ENCODE results near the gene CRAT.
"Not testable (repeated sequence)": the region's sequence is repeated elsewhere in the genome, so short reads cannot be mapped to it uniquely, and the experiment has no call there.

Gene CRAT

DNA sequence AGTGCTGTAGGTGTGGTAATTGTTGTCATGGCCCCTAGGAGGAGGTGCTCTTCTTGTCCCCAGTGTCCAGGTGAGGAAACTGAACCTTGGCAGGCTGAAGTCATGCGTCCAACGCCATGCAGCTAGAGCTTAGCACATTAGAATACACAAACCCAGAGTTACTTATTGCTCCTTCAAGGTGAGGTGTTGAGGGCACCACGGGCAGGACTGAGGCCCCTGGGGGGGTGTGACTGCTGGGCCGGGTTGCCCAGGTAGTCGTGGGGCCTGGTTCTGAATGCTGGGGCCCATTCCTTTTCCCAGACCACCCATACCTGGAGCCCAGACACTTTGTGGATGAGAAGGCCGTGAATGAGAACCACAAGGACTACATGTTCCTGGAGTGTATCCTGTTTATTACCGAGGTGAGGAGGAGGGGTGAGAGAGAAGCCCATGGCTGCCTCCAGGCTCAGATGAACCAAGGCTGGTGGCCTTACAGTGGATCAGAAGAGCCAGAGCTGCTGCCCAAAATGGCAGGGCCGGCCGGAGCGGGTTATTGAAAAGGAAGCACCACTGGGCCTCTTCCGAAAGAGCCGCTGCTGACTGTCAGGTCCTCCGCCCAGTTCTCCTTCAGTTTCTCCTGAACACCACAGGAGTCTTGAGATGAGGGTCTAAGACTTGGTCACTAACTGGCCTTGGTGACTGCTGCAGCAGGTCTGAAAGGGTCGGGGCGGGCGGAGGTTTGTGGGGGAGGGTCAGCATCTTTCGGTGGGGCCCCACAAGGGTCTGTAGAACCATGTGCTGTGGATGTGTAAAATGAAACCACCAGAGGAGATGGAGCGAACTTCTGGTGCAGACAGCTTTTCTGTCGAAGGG lies 26.9 kb upstream of the CRAT start:
- Histone ChIP-seq H3K4me1 (ENCODE audit: control insufficient read depth, insufficient read depth, low read length, unreplicated experiment) (peaks cover 44% of the 10 kb centered on the region), H3K4me3 (ENCODE audit: low read depth, low read length) (no peak overlapping the region), H3K36me3 (ENCODE audit: insufficient read depth, low read length) (peaks cover 3% of the 10 kb centered on the region; the same call in 1 of the 2 replicates), H3K79me2 (ENCODE audit: control insufficient read depth, insufficient read depth, low read length, unreplicated experiment) (peaks cover 9% of the 10 kb centered on the region), H3K27me3 (ENCODE audit: insufficient read depth, low read length) (no peaks in the 10 kb centered on the region), H3K27ac (ENCODE audit: low read depth, low read length) (peak overlapping the region; percentile 100), H2AFZ (ENCODE audit: low read length, unreplicated experiment) (no peak overlapping the region)

DNA sequence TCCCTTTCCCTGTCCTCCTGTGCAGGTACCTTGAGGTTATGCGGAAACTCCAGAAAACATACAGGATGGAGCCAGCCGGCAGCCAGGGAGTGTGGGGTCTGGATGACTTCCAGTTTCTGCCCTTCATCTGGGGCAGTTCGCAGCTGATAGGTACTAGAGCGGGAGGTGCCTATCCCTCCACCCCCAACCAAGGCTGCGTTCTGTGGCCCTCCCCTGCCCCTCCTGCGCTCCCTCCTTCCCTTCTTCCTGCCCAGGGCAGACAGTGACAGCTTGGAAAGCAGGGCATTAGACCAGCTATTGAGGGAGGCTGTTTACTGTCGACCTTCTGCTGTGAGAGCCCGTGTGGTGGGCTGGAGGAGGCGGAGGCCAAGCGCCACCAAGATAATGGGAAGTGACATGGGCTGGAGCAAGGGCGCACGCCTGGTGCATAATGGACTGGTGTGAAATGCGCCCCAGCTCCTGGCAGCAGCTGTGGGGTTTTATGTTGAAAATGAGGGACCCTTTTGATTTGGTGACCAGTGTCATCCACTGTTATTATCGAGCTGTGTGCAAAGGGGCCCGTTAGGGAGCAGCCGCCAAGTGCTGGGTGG lies 25.9 kb upstream of the CRAT start:
- H2AFZ ChIP-seq (ENCODE audit: low read length, unreplicated experiment) = no peak overlapping the region
- H3K36me3 ChIP-seq (ENCODE audit: insufficient read depth, low read length) = peaks cover 3% of the 10 kb centered on the region; the same call in 1 of the 2 replicates
- H3K27ac ChIP-seq (ENCODE audit: low read depth, low read length) = no peak overlapping the region
- peaks cover 34% of the 10 kb centered on the region for H3K4me1 ChIP-seq (ENCODE audit: control insufficient read depth, insufficient read depth, low read length, unreplicated experiment)
- peaks cover 1% of the 10 kb centered on the region for H3K79me2 ChIP-seq (ENCODE audit: control insufficient read depth, insufficient read depth, low read length, unreplicated experiment)
- H3K27me3 ChIP-seq (ENCODE audit: insufficient read depth, low read length) = no peaks in the 10 kb centered on the region
- H3K4me3 ChIP-seq (ENCODE audit: low read depth, low read length) = no peak overlapping the region

- H3K4me1 ChIP-seq (ENCODE audit: control insufficient read depth, insufficient read depth, low read length, unreplicated experiment) = peaks cover 23% of the 10 kb centered on the region
- H3K27ac ChIP-seq (ENCODE audit: low read depth, low read length) = no peak overlapping the region
These were observed 24.9 kb upstream of the CRAT start for GRCh38 chr9:129135476-129135875.

GRCh38 chr9:129133082-129133481 lies 22.5 kb upstream of the CRAT start:
- peaks cover 2% of the 10 kb centered on the region for H3K4me1 ChIP-seq (ENCODE audit: control insufficient read depth, insufficient read depth, low read length, unreplicated experiment)
- H3K79me2 ChIP-seq (ENCODE audit: control insufficient read depth, insufficient read depth, low read length, unreplicated experiment) = no peaks in the 10 kb centered on the region
- H3K27me3 ChIP-seq (ENCODE audit: insufficient read depth, low read length) = no peaks in the 10 kb centered on the region
- H3K4me3 ChIP-seq (ENCODE audit: low read depth, low read length) = no peak overlapping the region
- no peak overlapping the region for H2AFZ ChIP-seq (ENCODE audit: low read length, unreplicated experiment)
- peaks cover 14% of the 10 kb centered on the region for H3K36me3 ChIP-seq (ENCODE audit: insufficient read depth, low read length)
- H3K27ac ChIP-seq (ENCODE audit: low read depth, low read length) = no peak overlapping the region

More at GRCh38 chr9:129135476-129135875, 24.9 kb upstream of the CRAT start:
- Histone ChIP-seq H3K36me3 (ENCODE audit: insufficient read depth, low read length) (peaks cover 8% of the 10 kb centered on the region), H3K4me3 (ENCODE audit: low read depth, low read length) (no peak overlapping the region), H3K27me3 (ENCODE audit: insufficient read depth, low read length) (no peaks in the 10 kb centered on the region), H2AFZ (ENCODE audit: low read length, unreplicated experiment) (no peak overlapping the region), H3K79me2 (ENCODE audit: control insufficient read depth, insufficient read depth, low read length, unreplicated experiment) (no peaks in the 10 kb centered on the region)

DNA sequence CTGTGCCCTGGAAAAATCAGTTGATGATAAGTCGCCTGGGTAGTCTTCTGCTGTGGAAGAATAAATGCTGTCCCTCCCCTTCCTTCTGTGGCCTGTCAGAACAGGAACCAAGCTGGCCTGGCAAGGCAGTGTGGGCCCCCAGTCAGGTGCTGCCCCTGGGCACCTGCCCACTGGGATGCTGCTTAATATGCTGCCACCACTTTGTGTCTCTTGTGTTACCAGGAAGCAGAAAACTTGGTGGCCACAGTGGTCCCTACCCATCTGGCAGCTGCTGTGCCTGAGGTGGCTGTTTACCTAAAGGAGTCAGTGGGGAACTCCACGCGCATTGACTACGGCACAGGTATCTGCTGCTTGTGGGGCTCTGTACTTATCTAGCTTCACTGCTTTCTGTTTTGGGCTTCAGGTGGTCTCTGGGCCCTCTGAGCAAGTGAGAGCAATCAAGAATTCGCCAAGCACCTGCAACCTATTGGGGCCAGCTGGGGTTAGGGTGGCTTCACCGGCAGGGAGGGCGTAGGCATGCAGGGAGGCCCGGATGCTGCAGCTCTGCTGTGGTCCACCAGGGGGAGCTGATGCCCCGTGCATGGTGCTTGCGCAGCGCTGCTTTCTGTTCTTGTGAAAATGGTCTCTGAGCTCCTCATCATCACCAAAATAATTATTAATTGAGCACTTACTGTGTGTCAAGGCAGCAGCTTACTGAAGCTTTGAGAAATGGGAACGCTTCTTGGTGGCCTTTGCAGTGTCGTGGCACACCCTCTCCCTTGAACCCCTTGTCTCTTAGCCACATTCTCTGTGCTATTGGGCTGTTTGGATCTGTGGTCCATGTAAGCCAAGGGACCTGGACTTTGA lies 20.9 kb upstream of the CRAT start:
- Histone ChIP-seq H3K4me1 (ENCODE audit: control insufficient read depth, insufficient read depth, low read length, unreplicated experiment) (peaks cover 7% of the 10 kb centered on the region), H3K79me2 (ENCODE audit: control insufficient read depth, insufficient read depth, low read length, unreplicated experiment) (no peaks in the 10 kb centered on the region), H3K36me3 (ENCODE audit: insufficient read depth, low read length) (peaks cover 17% of the 10 kb centered on the region), H3K27ac (ENCODE audit: low read depth, low read length) (no peak overlapping the region), H3K4me3 (ENCODE audit: low read depth, low read length) (no peak overlapping the region), H3K27me3 (ENCODE audit: insufficient read depth, low read length) (no peaks in the 10 kb centered on the region), H2AFZ (ENCODE audit: low read length, unreplicated experiment) (no peak overlapping the region)

GRCh38 chr9:129130791-129131190 lies 20.2 kb upstream of the CRAT start:
- Histone ChIP-seq H3K4me3 (ENCODE audit: low read depth, low read length) (no peak overlapping the region), H3K36me3 (ENCODE audit: insufficient read depth, low read length) (peaks cover 17% of the 10 kb centered on the region), H3K4me1 (ENCODE audit: control insufficient read depth, insufficient read depth, low read length, unreplicated experiment) (peaks cover 12% of the 10 kb centered on the region), H2AFZ (ENCODE audit: low read length, unreplicated experiment) (no peak overlapping the region), H3K79me2 (ENCODE audit: control insufficient read depth, insufficient read depth, low read length, unreplicated experiment) (peaks cover 2% of the 10 kb centered on the region), H3K27ac (ENCODE audit: low read depth, low read length) (no peak overlapping the region), H3K27me3 (ENCODE audit: insufficient read depth, low read length) (no peaks in the 10 kb centered on the region)

DNA sequence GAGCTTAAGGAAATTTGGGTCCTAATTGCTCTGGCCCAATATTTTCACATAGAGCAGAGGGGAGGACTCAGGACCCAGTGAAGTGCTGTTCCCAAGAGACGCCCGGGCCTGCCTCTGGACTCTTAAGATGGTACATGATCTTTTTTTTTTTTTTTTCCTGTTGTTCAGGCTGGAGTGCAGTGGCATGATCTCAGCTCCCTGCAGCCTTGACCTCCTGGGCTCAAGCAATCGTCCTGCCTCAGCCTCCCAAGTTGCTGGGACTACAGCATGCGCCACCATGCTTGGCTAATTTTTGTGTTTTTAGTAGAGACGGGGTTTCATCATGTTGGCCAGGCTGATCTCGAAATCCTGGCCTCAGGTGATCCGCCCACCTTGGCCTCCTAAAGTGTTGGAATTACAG lies 19.7 kb upstream of the CRAT start:
- not testable (repeated sequence) for H3K4me3 ChIP-seq (ENCODE audit: low read depth, low read length); H3K27ac ChIP-seq (ENCODE audit: low read depth, low read length); H2AFZ ChIP-seq (ENCODE audit: low read length, unreplicated experiment); H3K27me3 ChIP-seq (ENCODE audit: insufficient read depth, low read length); H3K79me2 ChIP-seq (ENCODE audit: control insufficient read depth, insufficient read depth, low read length, unreplicated experiment)
- Histone ChIP-seq H3K36me3 (ENCODE audit: insufficient read depth, low read length) (peaks cover 17% of the 10 kb centered on the region), H3K4me1 (ENCODE audit: control insufficient read depth, insufficient read depth, low read length, unreplicated experiment) (peaks cover 13% of the 10 kb centered on the region)

DNA sequence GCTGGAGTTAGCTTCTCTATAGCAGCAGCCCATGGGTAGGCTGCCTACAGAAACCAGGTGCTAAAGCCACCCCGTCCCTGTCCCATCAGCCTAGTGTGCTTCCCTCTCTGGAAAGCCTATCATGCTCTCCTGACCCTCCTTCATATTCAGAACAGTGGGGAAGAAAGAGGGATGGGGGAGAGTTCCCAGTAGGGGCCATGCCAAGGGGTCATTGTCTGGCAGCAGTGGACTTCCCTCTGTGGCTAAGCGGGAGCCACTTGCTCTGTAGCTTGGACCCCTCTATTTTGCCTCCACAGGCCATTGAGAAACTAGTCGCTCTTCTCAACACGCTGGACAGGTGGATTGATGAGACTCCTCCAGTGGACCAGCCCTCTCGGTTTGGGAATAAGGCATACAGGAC lies 18.1 kb upstream of the CRAT start:
- Histone ChIP-seq H2AFZ (ENCODE audit: low read length, unreplicated experiment) (no peak overlapping the region), H3K4me3 (ENCODE audit: low read depth, low read length) (no peak overlapping the region), H3K79me2 (ENCODE audit: control insufficient read depth, insufficient read depth, low read length, unreplicated experiment) (peaks cover 2% of the 10 kb centered on the region), H3K27me3 (ENCODE audit: insufficient read depth, low read length) (no peaks in the 10 kb centered on the region), H3K36me3 (ENCODE audit: insufficient read depth, low read length) (peaks cover 20% of the 10 kb centered on the region), H3K27ac (ENCODE audit: low read depth, low read length) (no peak overlapping the region), H3K4me1 (ENCODE audit: control insufficient read depth, insufficient read depth, low read length, unreplicated experiment) (peaks cover 23% of the 10 kb centered on the region)

GRCh38 chr9:129126749-129127618 lies 16.4 kb upstream of the CRAT start:
- H3K4me1 ChIP-seq (ENCODE audit: control insufficient read depth, insufficient read depth, low read length, unreplicated experiment) = peaks cover 23% of the 10 kb centered on the region
- H3K27me3 ChIP-seq (ENCODE audit: insufficient read depth, low read length) = no peaks in the 10 kb centered on the region
- H3K79me2 ChIP-seq (ENCODE audit: control insufficient read depth, insufficient read depth, low read length, unreplicated experiment) = peaks cover 2% of the 10 kb centered on the region
- no peak overlapping the region for H3K4me3 ChIP-seq (ENCODE audit: low read depth, low read length)
- no peak overlapping the region for H2AFZ ChIP-seq (ENCODE audit: low read length, unreplicated experiment)
- peak overlapping the region; percentile 43; the same call in 1 of the 2 replicates for H3K27ac ChIP-seq (ENCODE audit: low read depth, low read length)
- peaks cover 23% of the 10 kb centered on the region for H3K36me3 ChIP-seq (ENCODE audit: insufficient read depth, low read length)

DNA sequence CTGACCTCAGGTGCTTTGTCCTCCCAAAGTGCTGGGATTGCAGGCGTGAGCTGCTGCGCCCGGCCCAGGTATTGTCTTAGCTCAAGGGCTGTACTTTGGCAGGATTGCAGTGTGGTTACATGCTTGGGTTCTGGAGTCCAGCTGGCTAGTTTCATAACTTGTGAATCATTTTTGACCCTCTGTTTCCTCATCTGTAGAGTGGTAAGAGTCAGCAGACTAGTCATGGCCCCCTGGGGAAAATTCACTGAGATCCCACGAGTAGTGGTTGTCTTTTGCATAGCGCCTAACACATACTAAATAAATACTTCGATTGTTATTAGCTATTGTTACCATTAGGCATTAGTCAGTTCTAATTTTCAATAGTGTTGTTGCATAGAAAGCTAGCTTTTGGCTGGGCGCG lies 14.9 kb upstream of the CRAT start:
- H3K36me3 ChIP-seq (ENCODE audit: insufficient read depth, low read length) = peaks cover 18% of the 10 kb centered on the region
- H3K4me3 ChIP-seq (ENCODE audit: low read depth, low read length) = no peak overlapping the region
- H2AFZ ChIP-seq (ENCODE audit: low read length, unreplicated experiment) = no peak overlapping the region
- H3K79me2 ChIP-seq (ENCODE audit: control insufficient read depth, insufficient read depth, low read length, unreplicated experiment) = peaks cover 2% of the 10 kb centered on the region
- peaks cover 24% of the 10 kb centered on the region for H3K4me1 ChIP-seq (ENCODE audit: control insufficient read depth, insufficient read depth, low read length, unreplicated experiment)
- no peaks in the 10 kb centered on the region for H3K27me3 ChIP-seq (ENCODE audit: insufficient read depth, low read length)
- peak overlapping the region; percentile 49 for H3K27ac ChIP-seq (ENCODE audit: low read depth, low read length)
